Uterus (tissue), 2 donors: ENCODE results near the gene MARVELD1.

ENCODE experiments used
- CTCF ChIP-seq, 4 experiments: fragments of 200-600 bp in 2 of 4; fragments of 450-650 bp in 2 of 4; sonication (generic) in 2 of 4; IDR thresholded peaks; one replicate each; pipeline ENCODE4 v1.5.1; 2016 to 2019; ENCODE audit warnings: antibody characterized with exemption in 4 of 4, mild to moderate bottlenecking in 2 of 4, moderate library complexity in 1 of 4
- POLR2A ChIP-seq, 2 donors: fragments of 450-650 bp; IDR thresholded peaks; one replicate each; pipeline ENCODE4 v1.6.1; 2016; ENCODE audit warnings: antibody characterized with exemption in 2 of 2, mild to moderate bottlenecking in 1 of 2, moderate library complexity in 1 of 2

DNA sequence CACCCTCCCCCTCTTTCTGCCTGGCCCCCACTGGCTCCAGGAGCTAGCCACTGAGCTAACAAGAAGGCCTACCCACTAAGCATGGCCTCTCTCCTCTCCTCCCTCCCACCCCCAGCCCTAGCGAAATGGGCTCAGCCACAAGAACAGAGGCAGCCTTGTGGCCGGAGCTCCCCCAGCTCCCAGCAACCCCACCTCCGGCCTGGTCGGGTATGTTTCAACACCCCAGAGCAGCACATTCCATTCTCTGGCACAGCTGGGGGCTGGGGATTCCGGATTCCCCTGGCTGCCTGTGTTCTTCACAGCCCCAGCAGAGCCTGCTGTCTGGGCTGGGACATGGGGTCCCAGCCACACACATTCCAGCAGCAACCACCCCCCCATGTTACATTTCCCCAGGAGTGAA is 49.3 kb downstream of the MARVELD1 start:
- TF ChIP-seq CTCF (IDR thresholded peaks at IDR 0.05): no peak
- no peak for TF ChIP-seq POLR2A (IDR thresholded peaks at IDR 0.05)
